Endodermal cell (in vitro differentiated cells): Measurements from ENCODE around the gene LDLRAD4. TPM values are rescaled to one million over a fixed set of nuclear protein-coding genes. Genes with fewer than 3 reads are reported as not detected.

Source experiments
- DNase-seq: peaks from one replicate; pipeline ENCODE4 v3.0.0-alpha.2; 2017
- H3K27ac ChIP-seq: 2 replicates; pipeline ENCODE4 v1.5.1; 2013; ENCODE audit warnings: mild to moderate bottlenecking, low read depth, low read length, moderate library complexity
- H3K27me3 ChIP-seq: 2 replicates; pipeline ENCODE4 v1.6.1; 2013; ENCODE audit warnings: mild to moderate bottlenecking, low read length, moderate library complexity; ENCODE audit not compliant: insufficient read depth, control insufficient read depth, poor library complexity, severe bottlenecking
- H3K36me3 ChIP-seq: 2 replicates; pipeline ENCODE4 v1.7.0; 2013; ENCODE audit warnings: mild to moderate bottlenecking, low read length, moderate library complexity; ENCODE audit not compliant: control insufficient read depth, insufficient read depth
- H3K4me1 ChIP-seq: one replicate; pipeline ENCODE4 v1.7.0; 2013; ENCODE audit warnings: low read length; ENCODE audit not compliant: control insufficient read depth, insufficient read depth
- H3K4me3 ChIP-seq: 2 replicates; pipeline ENCODE4 v1.5.1; 2013; ENCODE audit warnings: mild to moderate bottlenecking, low read length, moderate library complexity
- H3K9ac ChIP-seq: 2 replicates; pipeline ENCODE4 v1.6.1; 2013; ENCODE audit warnings: mild to moderate bottlenecking, low read length, moderate library complexity; ENCODE audit not compliant: poor library complexity, severe bottlenecking; ENCODE audit errors: extremely low read depth
- H3K9me3 ChIP-seq: 2 replicates; pipeline ENCODE4 v1.6.1; 2013; ENCODE audit warnings: mild to moderate bottlenecking, low read length, moderate library complexity; ENCODE audit not compliant: control insufficient read depth
- H3K27ac Mint-ChIP-seq: 2 replicates; pipeline ENCODE4 v1.8.0; 2020; ENCODE audit warnings: mixed read lengths
- H3K27me3 Mint-ChIP-seq: 2 replicates; pipeline ENCODE4 v1.8.0; 2021; ENCODE audit warnings: mild to moderate bottlenecking, mixed read lengths; ENCODE audit not compliant: insufficient read depth
- H3K36me3 Mint-ChIP-seq: 2 replicates; pipeline ENCODE4 v1.8.0; 2020; ENCODE audit warnings: low read depth, mixed read lengths
- H3K4me1 Mint-ChIP-seq: 2 replicates; pipeline ENCODE4 v1.8.0; 2020; ENCODE audit warnings: mixed read lengths
- H3K4me3 Mint-ChIP-seq: 2 replicates; pipeline ENCODE4 v1.8.0; 2020; ENCODE audit warnings: mild to moderate bottlenecking, moderate library complexity, mixed read lengths
- H3K9me3 Mint-ChIP-seq: 2 replicates; pipeline ENCODE4 v1.8.0; 2020; ENCODE audit warnings: mild to moderate bottlenecking, mixed read lengths
- WGBS, 2 experiments: methylation state at CpG; one replicate each; pipeline versions ENCODE4 v1.1.5 to v1.1.7; 2013; ENCODE audit warnings: missing lambda C conversion rate in 2 of 2, mixed read lengths in 1 of 2; ENCODE audit not compliant: insufficient coverage in 1 of 2, insufficient read length in 1 of 2; 5-methylcytosine and 5-hydroxymethylcytosine counted together
- total RNA-seq, 2 donors: library from RNA; stranded (reverse); fragmentation: NEBNext Ultra II Directional in 1 of 2; extraction: Animal tissue kit (Norgen Biotek cat#: 25700) in 1 of 2; gene quantifications; 2 replicates in 1 of 2; 3 replicates in 1 of 2; pipeline ENCODE4 v1.2.1, GENCODE V29; 2021
- TF ChIP-seq, protein P1 (sequence below): fragments of 200-600 bp; sonication (generic); conservative IDR thresholded peaks from 2 replicates; pipeline ENCODE4 v1.5.0; 2021; ENCODE audit warnings: antibody characterized with exemption, mild to moderate bottlenecking

Gene LDLRAD4
- total RNA-seq, 2 donors from 2014 or later = 14.9 to 15.1 TPM

DNA sequence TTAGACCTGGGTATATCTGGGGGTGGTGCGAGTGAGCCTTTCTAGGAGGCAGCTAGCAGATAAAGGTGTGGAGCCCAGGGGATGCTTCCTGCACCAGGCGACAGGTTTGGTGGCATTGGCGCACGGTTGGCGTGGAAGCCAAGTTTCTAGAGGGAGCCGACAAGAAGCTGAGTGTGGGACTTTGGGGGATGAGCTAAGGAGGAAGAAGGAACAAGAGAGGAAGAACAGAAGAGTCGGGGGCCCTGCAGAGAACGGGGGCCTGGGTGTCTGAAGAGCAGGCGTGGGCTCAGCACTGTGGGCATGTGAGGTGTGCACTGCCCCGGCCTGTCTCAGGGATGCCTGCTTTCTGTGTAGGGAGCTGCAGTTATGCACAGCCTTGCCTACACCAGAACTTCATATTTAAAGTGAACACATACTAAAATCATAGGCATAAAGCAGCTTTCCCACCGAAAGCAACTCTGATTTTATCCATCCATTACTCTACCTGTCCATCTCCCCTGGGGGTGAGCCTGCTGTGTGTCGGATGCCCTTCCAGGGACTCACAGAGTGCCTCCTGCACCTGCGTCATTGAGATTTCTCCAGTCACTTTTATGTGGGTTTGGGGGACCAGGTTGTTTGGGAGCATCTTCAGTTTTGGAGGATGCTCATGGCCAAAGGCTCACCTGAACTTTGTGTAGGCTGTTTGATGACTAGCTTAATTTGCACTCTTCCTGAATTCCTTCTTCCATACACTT, 149.7 kb downstream of the LDLRAD4 start:
- no peaks in the 10 kb centered on the region for H3K9me3 ChIP-seq
- no peaks in the 10 kb centered on the region for H3K27me3 ChIP-seq
- H3K36me3 ChIP-seq = no peaks in the 10 kb centered on the region
- TF ChIP-seq, protein P1, sequence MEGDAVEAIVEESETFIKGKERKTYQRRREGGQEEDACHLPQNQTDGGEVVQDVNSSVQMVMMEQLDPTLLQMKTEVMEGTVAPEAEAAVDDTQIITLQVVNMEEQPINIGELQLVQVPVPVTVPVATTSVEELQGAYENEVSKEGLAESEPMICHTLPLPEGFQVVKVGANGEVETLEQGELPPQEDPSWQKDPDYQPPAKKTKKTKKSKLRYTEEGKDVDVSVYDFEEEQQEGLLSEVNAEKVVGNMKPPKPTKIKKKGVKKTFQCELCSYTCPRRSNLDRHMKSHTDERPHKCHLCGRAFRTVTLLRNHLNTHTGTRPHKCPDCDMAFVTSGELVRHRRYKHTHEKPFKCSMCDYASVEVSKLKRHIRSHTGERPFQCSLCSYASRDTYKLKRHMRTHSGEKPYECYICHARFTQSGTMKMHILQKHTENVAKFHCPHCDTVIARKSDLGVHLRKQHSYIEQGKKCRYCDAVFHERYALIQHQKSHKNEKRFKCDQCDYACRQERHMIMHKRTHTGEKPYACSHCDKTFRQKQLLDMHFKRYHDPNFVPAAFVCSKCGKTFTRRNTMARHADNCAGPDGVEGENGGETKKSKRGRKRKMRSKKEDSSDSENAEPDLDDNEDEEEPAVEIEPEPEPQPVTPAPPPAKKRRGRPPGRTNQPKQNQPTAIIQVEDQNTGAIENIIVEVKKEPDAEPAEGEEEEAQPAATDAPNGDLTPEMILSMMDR = no peak
- H3K4me1 ChIP-seq = peaks cover 14% of the 10 kb centered on the region
- no peaks in the 10 kb centered on the region for H3K36me3 Mint-ChIP-seq
- H3K4me1 Mint-ChIP-seq = peaks cover 27% of the 10 kb centered on the region
- no peaks in the 10 kb centered on the region for H3K9me3 Mint-ChIP-seq
- no peak for DNase-seq
- no peak overlapping the region for H3K4me3 ChIP-seq
- H3K27ac Mint-ChIP-seq = no peak overlapping the region
- H3K27me3 Mint-ChIP-seq = peaks cover 5% of the 10 kb centered on the region
- WGBS, 2 experiments = 95 to 98% methylated on average over 11 to 13 of the region's 13 CpGs
- H3K4me3 Mint-ChIP-seq = no peak overlapping the region
- H3K9ac ChIP-seq = no peak overlapping the region
- no peak overlapping the region for H3K27ac ChIP-seq

DNA sequence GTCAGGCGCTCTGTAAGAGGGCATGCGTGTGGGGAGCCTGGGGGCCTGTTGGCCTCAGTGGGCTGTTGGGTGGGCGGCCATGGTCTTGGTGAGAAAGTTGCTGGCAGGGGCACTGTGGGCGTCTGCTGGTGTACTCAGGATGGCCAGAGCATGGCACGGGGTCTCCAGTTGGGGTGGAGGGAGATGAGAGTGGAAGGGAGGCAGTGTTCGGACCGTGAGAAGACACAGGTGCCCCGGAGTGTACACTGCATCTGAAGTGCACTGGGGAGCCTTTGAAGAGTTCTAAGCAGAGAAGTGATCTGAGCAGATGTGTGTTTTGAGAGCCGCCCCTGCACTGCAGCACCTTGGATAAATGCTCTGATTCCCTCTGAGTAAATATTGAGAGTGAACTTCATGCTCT, 150.8 kb downstream of the LDLRAD4 start:
- H3K4me3 ChIP-seq = no peak overlapping the region
- H3K27me3 Mint-ChIP-seq = peaks cover 5% of the 10 kb centered on the region
- H3K9me3 Mint-ChIP-seq = no peaks in the 10 kb centered on the region
- H3K9ac ChIP-seq = no peak overlapping the region
- TF ChIP-seq, protein P1 = no peak
- no peaks in the 10 kb centered on the region for H3K9me3 ChIP-seq
- WGBS, 2 experiments = 94 to 100% methylated on average over 2 to 9 of the region's 9 CpGs
- peaks cover 27% of the 10 kb centered on the region for H3K4me1 Mint-ChIP-seq
- DNase-seq = peak; percentile 26
- no peak overlapping the region for H3K4me3 Mint-ChIP-seq
- H3K27ac Mint-ChIP-seq = no peak overlapping the region
- H3K36me3 ChIP-seq = no peaks in the 10 kb centered on the region
- no peaks in the 10 kb centered on the region for H3K27me3 ChIP-seq
- H3K27ac ChIP-seq = no peak overlapping the region
- H3K36me3 Mint-ChIP-seq = no peaks in the 10 kb centered on the region
- H3K4me1 ChIP-seq = peaks cover 14% of the 10 kb centered on the region

DNA sequence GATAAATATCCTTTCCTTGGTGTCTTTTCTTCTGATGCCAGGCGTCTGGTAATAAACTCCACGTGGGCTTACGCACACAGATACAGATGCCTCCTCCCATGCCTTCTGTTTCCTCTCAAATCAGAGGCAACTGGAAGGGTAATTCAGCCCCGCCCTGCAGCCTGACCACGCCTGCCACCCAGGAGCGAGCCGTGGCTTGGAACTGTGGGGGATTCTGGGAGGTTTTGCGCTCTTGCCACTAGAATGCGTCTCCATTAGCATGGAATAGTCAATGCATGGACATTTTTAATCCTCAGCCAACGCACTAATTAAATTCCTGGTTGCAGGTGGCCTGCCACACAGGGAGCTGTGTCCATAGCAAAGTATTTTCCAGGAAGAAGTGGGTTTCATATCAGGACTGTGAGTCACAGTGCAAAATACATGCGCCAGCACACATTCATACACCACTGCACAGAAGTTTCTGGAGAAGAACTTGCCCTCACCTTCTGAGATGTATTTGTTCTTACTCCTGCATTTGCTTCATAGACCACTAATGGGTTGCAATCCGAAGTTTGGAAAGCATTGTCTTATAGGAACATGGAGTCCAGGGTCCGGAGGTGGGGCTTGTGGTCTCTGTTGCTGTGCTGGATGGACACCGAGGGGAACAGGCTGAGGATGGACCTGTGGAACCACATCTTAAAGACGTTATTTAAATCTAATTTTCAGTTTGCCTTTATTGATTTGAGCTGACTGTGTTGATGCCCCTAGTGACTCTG, 151.4 kb downstream of the LDLRAD4 start:
- 79 to 93% methylated on average over 8 to 14 of the region's 15 CpGs for WGBS, 2 experiments
- no peak overlapping the region for H3K27ac Mint-ChIP-seq

More for the DNA sequence above, 151.4 kb downstream of the LDLRAD4 start:
- TF ChIP-seq, protein P1 = no peak
- H3K4me3 ChIP-seq = no peak overlapping the region
- H3K27me3 ChIP-seq = no peaks in the 10 kb centered on the region
- H3K9ac ChIP-seq = no peak overlapping the region
- no peaks in the 10 kb centered on the region for H3K9me3 ChIP-seq
- Mint-ChIP-seq H3K9me3 (no peaks in the 10 kb centered on the region), H3K36me3 (no peaks in the 10 kb centered on the region), H3K27me3 (peaks cover 5% of the 10 kb centered on the region), H3K4me1 (peaks cover 22% of the 10 kb centered on the region), H3K4me3 (no peak overlapping the region)
- peaks cover 12% of the 10 kb centered on the region for H3K4me1 ChIP-seq
- peak; percentile 29 for DNase-seq
- no peak overlapping the region for H3K27ac ChIP-seq
- H3K36me3 ChIP-seq = no peaks in the 10 kb centered on the region
